K562 (cell line): ENCODE data around the gene RAB6A. TPM values are rescaled to one million over a fixed set of nuclear protein-coding genes. Genes with fewer than 3 reads are reported as not detected.
A peak's percentile ranks its signal among the peaks of the same experiment; 100 is the strongest.

ENCODE experiments used
- ATAC-seq: fragments of 200-7000 bp; cut with Tn5 transposase; 3 replicates; pipeline ENCODE4 v1.9.1; 2020; ENCODE audit warnings: moderate library complexity
- BruUV-seq: library from RNA; stranded (reverse); fragments of 400-500 nt; replicated peaks from 2 replicates; lab custom pipeline; 2021; lab: Mats Ljungman, UMichigan
- CTCF ChIA-PET: fragments of 300-600 bp; formaldehyde crosslinking; extraction: SDS; loops from one replicate; lab custom pipeline; 2021; ENCODE audit warnings: low intra/inter-chr PET ratio; lab: Yijun Ruan, JAX
- POLR2A ChIA-PET: fragments of 300-600, 350-650 bp; sonication (Branson Sonifier 250); formaldehyde crosslinking; extraction: SDS; loops from one replicate; lab custom pipeline; 2021; ENCODE audit warnings: antibody characterized with exemption, inconsistent platforms; lab: Yijun Ruan, JAX
- DNase-seq, 4 experiments: peaks; one replicate each; pipeline versions ENCODE4 v3.0.0 to v3.0.0-alpha.2; 2011 to 2018; ENCODE audit warnings: low spot score in 3 of 4, mixed read lengths in 3 of 4; ENCODE audit errors: extremely low read depth in 1 of 4
- FAIRE-seq: peaks from 2 replicates; lab custom pipeline; 2011; peaks lifted over from hg19 to GRCh38; lab: Jason Lieb, UNC
- H2AFZ ChIP-seq: 2 replicates; pipeline ENCODE4 v1.6.0; 2011; ENCODE audit warnings: low read depth, low read length, control low read depth, inconsistent platforms
- H3K27ac ChIP-seq: fragments of 200-600 bp; 3 replicates; pipeline ENCODE4 v1.8.0; 2011; ENCODE audit warnings: low read depth, mild to moderate bottlenecking, control low read depth, inconsistent platforms, low read length, moderate library complexity, mixed read lengths; ENCODE audit errors: extremely low read depth
- H3K27me3 ChIP-seq, 2 experiments: fragments of 300-600 bp in 1 of 2; 2 replicates in 1 of 2; 3 replicates in 1 of 2; pipeline versions ENCODE4 v1.6.0 to v1.8.0; 2011; ENCODE audit warnings: inconsistent platforms in 2 of 2, low read length in 2 of 2, mild to moderate bottlenecking in 1 of 2, mixed read lengths in 1 of 2, moderate library complexity in 1 of 2; ENCODE audit not compliant: control insufficient read depth in 2 of 2, insufficient read depth in 2 of 2
- H3K36me3 ChIP-seq: fragments of 300-600 bp; 3 replicates; pipeline ENCODE4 v1.8.0; 2011; ENCODE audit warnings: mild to moderate bottlenecking, low read length, inconsistent platforms; ENCODE audit not compliant: control insufficient read depth, insufficient read depth
- H3K4me1 ChIP-seq, 2 experiments: fragments of 200-600 bp in 1 of 2; replicated peaks in 1 of 2; 2 replicates in 1 of 2; 3 replicates in 1 of 2; pipeline versions ENCODE4 v1.5.1 to v1.8.0; 2011; ENCODE audit warnings: inconsistent platforms in 2 of 2, low read length in 2 of 2, mild to moderate bottlenecking in 1 of 2, mixed read lengths in 1 of 2, moderate library complexity in 1 of 2; ENCODE audit not compliant: control insufficient read depth in 2 of 2, insufficient read depth in 2 of 2
- H3K4me2 ChIP-seq: 2 replicates; pipeline ENCODE4 v1.6.1; 2011; ENCODE audit warnings: low read length, control low read depth, inconsistent platforms, mixed read lengths; ENCODE audit not compliant: insufficient read depth
- H3K4me3 ChIP-seq: fragments of 200-600 bp; sonication (generic), shearing (Covaris generic); 2 replicates; pipeline ENCODE4 v1.5.1; 2016; ENCODE audit warnings: control low read depth, inconsistent platforms
- H3K79me2 ChIP-seq: fragments of 200-600 bp; 3 replicates; pipeline ENCODE4 v1.8.0; 2011; ENCODE audit warnings: low read length, inconsistent platforms; ENCODE audit not compliant: control insufficient read depth, insufficient read depth
- H3K9ac ChIP-seq, 2 experiments: 2 replicates each; pipeline versions ENCODE4 v1.6.0 to v1.6.1; 2011; ENCODE audit warnings: low read depth in 2 of 2, low read length in 2 of 2, control low read depth in 1 of 2, inconsistent platforms in 1 of 2, mild to moderate bottlenecking in 1 of 2, mixed read lengths in 1 of 2; ENCODE audit not compliant: insufficient read depth in 1 of 2
- H3K9me1 ChIP-seq: one replicate; pipeline ENCODE4 v1.6.0; 2011; ENCODE audit warnings: inconsistent platforms, mild to moderate bottlenecking, low read length, moderate library complexity; ENCODE audit not compliant: control insufficient read depth, insufficient read depth
- H3K9me3 ChIP-seq: replicated peaks from 2 replicates; pipeline ENCODE4 v1.5.1; 2011; ENCODE audit warnings: low read depth, low read length, inconsistent platforms; ENCODE audit not compliant: control insufficient read depth, insufficient read depth
- H4K20me1 ChIP-seq: replicated peaks from 2 replicates; pipeline ENCODE4 v1.6.1; 2011; ENCODE audit warnings: low read length, inconsistent platforms, mixed read lengths; ENCODE audit not compliant: control insufficient read depth, insufficient read depth
- ATF4 ChIP-seq: fragments of 450-650 bp; formaldehyde crosslinking; IDR thresholded peaks from 2 replicates; pipeline ENCODE4 v1.4.0; 2022; ENCODE audit warnings: mild to moderate bottlenecking, moderate library complexity
- CBFA2T3 ChIP-seq: fragments of 450-650 bp; IDR thresholded peaks from 2 replicates; pipeline ENCODE4 v1.6.1; 2017
- DMBX1 ChIP-seq: fragments of 250-450 bp; sonication (Bioruptor Pico); IDR thresholded peaks from 2 replicates; pipeline ENCODE4 v1.8.0; 2022; ENCODE audit warnings: inconsistent platforms, mild to moderate bottlenecking, moderate library complexity, borderline replicate concordance
- FOSL1 ChIP-seq: fragments of 200-800 bp; sonication (Bioruptor generic); conservative IDR thresholded peaks from 2 replicates; pipeline ENCODE4 v1.6.1; 2016; ENCODE audit warnings: missing genetic modification characterization, missing compliant biosample characterization
- HDAC3 ChIP-seq: fragments of 450-650 bp; IDR thresholded peaks from 2 replicates; pipeline ENCODE4 v1.6.1; 2018; ENCODE audit warnings: borderline replicate concordance, mild to moderate bottlenecking, moderate library complexity; ENCODE audit not compliant: partially characterized antibody
- HNRNPL ChIP-seq: fragments of 200-400 bp; formaldehyde crosslinking; IDR thresholded peaks from 2 replicates; pipeline ENCODE4 v1.6.1; 2017; ENCODE audit warnings: low read depth, mild to moderate bottlenecking, low read length
- KDM5B ChIP-seq: fragments of 200-600 bp; sonication (generic); IDR thresholded peaks from 2 replicates; pipeline ENCODE4 v1.6.1; 2012; ENCODE audit warnings: low read depth, mild to moderate bottlenecking, moderate library complexity, low read length, control low read depth, inconsistent platforms; ENCODE audit not compliant: insufficient replicate concordance
- MEIS2 ChIP-seq: fragments of 450-650 bp; IDR thresholded peaks from 2 replicates; pipeline ENCODE4 v1.6.1; 2014; ENCODE audit warnings: mild to moderate bottlenecking; ENCODE audit not compliant: partially characterized antibody
- SRSF1 ChIP-seq: fragments of 200-400 bp; formaldehyde crosslinking; IDR thresholded peaks from 2 replicates; pipeline ENCODE4 v1.6.1; 2017; ENCODE audit warnings: mild to moderate bottlenecking, low read depth, low read length, moderate library complexity
- TEAD4 ChIP-seq, 2 experiments: sonication (generic) in 1 of 2; formaldehyde crosslinking in 1 of 2; IDR thresholded peaks; 2 replicates each; pipeline versions ENCODE4 v1.6.1 to v1.8.0; 2012 to 2022; ENCODE audit warnings: borderline replicate concordance in 1 of 2, inconsistent platforms in 1 of 2, low read length in 1 of 2, mild to moderate bottlenecking in 1 of 2, missing genetic modification reagents in 1 of 2
- ZNF23 ChIP-seq: fragments of 250-450 bp; sonication (Bioruptor Pico); IDR thresholded peaks from 2 replicates; pipeline ENCODE4 v1.4.0; 2020; ENCODE audit warnings: mild to moderate bottlenecking
- ZNF57 ChIP-seq: fragments of 450-650 bp; formaldehyde crosslinking; IDR thresholded peaks from 2 replicates; pipeline ENCODE4 v1.4.0; 2020; ENCODE audit warnings: mild to moderate bottlenecking, moderate library complexity
- ZNF696 ChIP-seq: fragments of 250-450 bp; sonication (Bioruptor Pico); conservative IDR thresholded peaks from 2 replicates; pipeline ENCODE4 v1.4.0; 2020; ENCODE audit warnings: mild to moderate bottlenecking, moderate library complexity
- in situ Hi-C: fragments of 300-500 bp; cut with MboI; formaldehyde crosslinking; loops from 4 replicates; pipeline ENCODE4 v1.15.0; 2018; ENCODE audit warnings: inconsistent platforms, mixed read lengths
- intact Hi-C: fragments of 100-400 bp; cut with micrococcal nuclease; formaldehyde crosslinking; loops from 2 replicates; pipeline ENCODE4 v1.14.2; 2022
- polyA plus RNA-seq, 8 experiments: library from polyadenylated mRNA; depleted of rRNA in 4 of 8; stranded (reverse) in 5 of 8; unstranded in 3 of 8; fragments of >200 nt; fragmentation: Nextera tagmentation in 2 of 8; fragmentation: Illumina TruSeq in 1 of 8; extraction: Ambion mirVana in 2 of 8; extraction: Trizol in 1 of 8; gene quantifications; 2 replicates each; pipeline versions ENCODE4 v1.2.1 to v1.2.3, GENCODE V29; 2011 to 2014; ENCODE audit warnings: inconsistent platforms in 1 of 8, missing spikeins in 1 of 8
- total RNA-seq, 7 experiments: library from RNA; depleted of rRNA in 6 of 7; stranded (reverse); fragments of >200 nt in 6 of 7; fragmentation: Illumina TruSeq in 2 of 7; extraction: Trizol in 2 of 7; gene quantifications; 2 replicates each; pipeline versions ENCODE4 v1.2.1 to v1.2.3, GENCODE V29; 2011 to 2021; ENCODE audit warnings: low replicate concordance in 1 of 7
- TF ChIP-seq, protein P1 (sequence below): sonication (generic); formaldehyde crosslinking; IDR thresholded peaks from 2 replicates; pipeline ENCODE4 v1.8.0; 2022; ENCODE audit warnings: mild to moderate bottlenecking, missing genetic modification reagents
- TF ChIP-seq, protein P2 (sequence below): fragments of 250-450 bp; sonication (Bioruptor Pico); IDR thresholded peaks from 2 replicates; pipeline ENCODE4 v1.5.0; 2020; ENCODE audit warnings: mild to moderate bottlenecking

The RAB6A gene
- total and polyA plus RNA-seq, 9 of the 15 experiments (the other 6 are each of a cell fraction or from before 2014, with no cell fraction given) = 14.0 to 95.3 (median 45.4) TPM

- TF ChIP-seq DMBX1 (CRISPR knock-in tag) (no peak), ZNF57 (CRISPR knock-in tag) (no peak), CBFA2T3 (0 out of 2 replicates have a peak, but pooled peaks have one; percentile 29), KDM5B (no peak), ZNF23 (CRISPR knock-in tag) (no peak), TEAD4 (IDR thresholded peaks at IDR 0.05; ENCODE audit: low read length) (peak; percentile 10; the same call in 1 of the 2 replicates), TEAD4 (CRISPR knock-in tag; IDR thresholded peaks at IDR 0.05; ENCODE audit: borderline replicate concordance) (no peak), FOSL1 (peak; percentile 45; the same call in 1 of the 2 replicates), SRSF1 (no peak), HNRNPL (no peak), MEIS2 (peak; percentile 10), HDAC3 (no peak), ZNF696 (CRISPR knock-in tag) (no peak)
Measured at GRCh38 chr11:73667891-73668290, 93.0 kb downstream of the RAB6A start (continued).

- H3K27me3 ChIP-seq = no peaks in the 10 kb centered on the region; a peak in 1 of 5 replicates
- ChIA-PET POLR2A (interaction anchor here (0.6 to 1.2 kb wide), 3 partner anchors 130 to 314 kb away, joined by 3 to 5 read pairs (median 3); no protein-coding TSS in a partner anchor), CTCF (no interaction called here)
- BruUV-seq = no TSS peak
- peak in 1 of 4 experiments; percentile 4 for DNase-seq
- H3K4me3 ChIP-seq = no peak overlapping the region
- no peak overlapping the region for H3K9ac ChIP-seq
- in situ Hi-C loops (no loop called here), intact Hi-C loops (loop anchor here (5.0 kb wide), 2 partner anchors 138 to 313 kb away; no protein-coding TSS in a partner anchor)
- FAIRE-seq = no peak
- H3K79me2 ChIP-seq = no peaks in the 10 kb centered on the region
- ATAC-seq = no peak
- no peak overlapping the region for H3K4me2 ChIP-seq
- no peak overlapping the region for H3K27ac ChIP-seq
- no peak overlapping the region for H2AFZ ChIP-seq
- no peaks in the 10 kb centered on the region for H3K36me3 ChIP-seq
- H4K20me1 ChIP-seq = peaks cover 4% of the 10 kb centered on the region; the same call in 1 of the 2 replicates
- peaks cover 6 to 12% of the 10 kb centered on the region in 2 experiments; a peak in 4 of 5 replicates for H3K4me1 ChIP-seq
- no peaks in the 10 kb centered on the region for H3K9me1 ChIP-seq
- H3K9me3 ChIP-seq = no peaks in the 10 kb centered on the region
- TF ChIP-seq, protein P1, sequence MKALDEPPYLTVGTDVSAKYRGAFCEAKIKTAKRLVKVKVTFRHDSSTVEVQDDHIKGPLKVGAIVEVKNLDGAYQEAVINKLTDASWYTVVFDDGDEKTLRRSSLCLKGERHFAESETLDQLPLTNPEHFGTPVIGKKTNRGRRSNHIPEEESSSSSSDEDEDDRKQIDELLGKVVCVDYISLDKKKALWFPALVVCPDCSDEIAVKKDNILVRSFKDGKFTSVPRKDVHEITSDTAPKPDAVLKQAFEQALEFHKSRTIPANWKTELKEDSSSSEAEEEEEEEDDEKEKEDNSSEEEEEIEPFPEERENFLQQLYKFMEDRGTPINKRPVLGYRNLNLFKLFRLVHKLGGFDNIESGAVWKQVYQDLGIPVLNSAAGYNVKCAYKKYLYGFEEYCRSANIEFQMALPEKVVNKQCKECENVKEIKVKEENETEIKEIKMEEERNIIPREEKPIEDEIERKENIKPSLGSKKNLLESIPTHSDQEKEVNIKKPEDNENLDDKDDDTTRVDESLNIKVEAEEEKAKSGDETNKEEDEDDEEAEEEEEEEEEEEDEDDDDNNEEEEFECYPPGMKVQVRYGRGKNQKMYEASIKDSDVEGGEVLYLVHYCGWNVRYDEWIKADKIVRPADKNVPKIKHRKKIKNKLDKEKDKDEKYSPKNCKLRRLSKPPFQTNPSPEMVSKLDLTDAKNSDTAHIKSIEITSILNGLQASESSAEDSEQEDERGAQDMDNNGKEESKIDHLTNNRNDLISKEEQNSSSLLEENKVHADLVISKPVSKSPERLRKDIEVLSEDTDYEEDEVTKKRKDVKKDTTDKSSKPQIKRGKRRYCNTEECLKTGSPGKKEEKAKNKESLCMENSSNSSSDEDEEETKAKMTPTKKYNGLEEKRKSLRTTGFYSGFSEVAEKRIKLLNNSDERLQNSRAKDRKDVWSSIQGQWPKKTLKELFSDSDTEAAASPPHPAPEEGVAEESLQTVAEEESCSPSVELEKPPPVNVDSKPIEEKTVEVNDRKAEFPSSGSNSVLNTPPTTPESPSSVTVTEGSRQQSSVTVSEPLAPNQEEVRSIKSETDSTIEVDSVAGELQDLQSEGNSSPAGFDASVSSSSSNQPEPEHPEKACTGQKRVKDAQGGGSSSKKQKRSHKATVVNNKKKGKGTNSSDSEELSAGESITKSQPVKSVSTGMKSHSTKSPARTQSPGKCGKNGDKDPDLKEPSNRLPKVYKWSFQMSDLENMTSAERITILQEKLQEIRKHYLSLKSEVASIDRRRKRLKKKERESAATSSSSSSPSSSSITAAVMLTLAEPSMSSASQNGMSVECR (CRISPR knock-in tag) = no peak
- TF ChIP-seq, protein P2, sequence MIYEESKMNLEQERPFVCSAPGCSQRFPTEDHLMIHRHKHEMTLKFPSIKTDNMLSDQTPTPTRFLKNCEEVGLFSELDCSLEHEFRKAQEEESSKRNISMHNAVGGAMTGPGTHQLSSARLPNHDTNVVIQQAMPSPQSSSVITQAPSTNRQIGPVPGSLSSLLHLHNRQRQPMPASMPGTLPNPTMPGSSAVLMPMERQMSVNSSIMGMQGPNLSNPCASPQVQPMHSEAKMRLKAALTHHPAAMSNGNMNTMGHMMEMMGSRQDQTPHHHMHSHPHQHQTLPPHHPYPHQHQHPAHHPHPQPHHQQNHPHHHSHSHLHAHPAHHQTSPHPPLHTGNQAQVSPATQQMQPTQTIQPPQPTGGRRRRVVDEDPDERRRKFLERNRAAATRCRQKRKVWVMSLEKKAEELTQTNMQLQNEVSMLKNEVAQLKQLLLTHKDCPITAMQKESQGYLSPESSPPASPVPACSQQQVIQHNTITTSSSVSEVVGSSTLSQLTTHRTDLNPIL = no peak
- no peak for TF ChIP-seq ATF4 (CRISPR knock-in tag)
Measured at GRCh38 chr11:73664877-73665276, 96.0 kb downstream of the RAB6A start.
